ENCODE results near the gene SPTLC1. TPM values are rescaled to one million over a fixed set of nuclear protein-coding genes. Genes with fewer than 3 reads are reported as not detected.

Gene SPTLC1
- total RNA-seq, 2 donors from 2014 or later, result 77.2 to 83.8 TPM

- peaks cover 8% of the 10 kb centered on the region for H3K36me3 ChIP-seq
- DNase-seq, result no peak
- H3K9ac ChIP-seq (ENCODE audit: low read depth in 2 of 2, low read length in 2 of 2), result no peak overlapping the region
- TF ChIP-seq CTCF (IDR thresholded peaks at IDR 0.05), result no peak
- no peaks in the 10 kb centered on the region for H3K4me1 ChIP-seq
- no peaks in the 10 kb centered on the region for H3K27me3 ChIP-seq
- intact Hi-C loops (cut with DNase I), result no loop called here
- H3K9me3 ChIP-seq, result no peaks in the 10 kb centered on the region
- no peak overlapping the region for H3K4me3 ChIP-seq
- H3K27ac ChIP-seq, result no peak overlapping the region
Measured at GRCh38 chr9:92047500-92047899, 67.7 kb downstream of the SPTLC1 start.

- Histone ChIP-seq H3K4me3 (no peak overlapping the region), H3K4me1 (no peaks in the 10 kb centered on the region), H3K9ac (ENCODE audit: low read depth in 2 of 2, low read length in 2 of 2) (no peak overlapping the region), H3K27ac (no peak overlapping the region), H3K9me3 (no peaks in the 10 kb centered on the region), H3K36me3 (peaks cover 8% of the 10 kb centered on the region), H3K27me3 (no peaks in the 10 kb centered on the region)
- intact Hi-C loops (cut with DNase I), result no loop called here
- DNase-seq, result no peak
- no peak for TF ChIP-seq CTCF (IDR thresholded peaks at IDR 0.05)
Measured at GRCh38 chr9:92046676-92047075, 68.5 kb downstream of the SPTLC1 start.

- Histone ChIP-seq H3K4me3 (no peak overlapping the region), H3K36me3 (peaks cover 8% of the 10 kb centered on the region), H3K9ac (ENCODE audit: low read depth in 2 of 2, low read length in 2 of 2) (no peak overlapping the region), H3K9me3 (no peaks in the 10 kb centered on the region), H3K4me1 (no peaks in the 10 kb centered on the region), H3K27ac (no peak overlapping the region), H3K27me3 (no peaks in the 10 kb centered on the region)
- TF ChIP-seq CTCF (IDR thresholded peaks at IDR 0.05), result no peak
- intact Hi-C loops (cut with DNase I), result no loop called here
- no peak for DNase-seq
Measured at GRCh38 chr9:92044936-92045335, 70.3 kb downstream of the SPTLC1 start.

GRCh38 chr9:92043002-92043401, 72.2 kb downstream of the SPTLC1 start:
- Histone ChIP-seq H3K36me3 (peaks cover 8% of the 10 kb centered on the region), H3K27ac (no peak overlapping the region), H3K9me3 (no peaks in the 10 kb centered on the region), H3K27me3 (no peaks in the 10 kb centered on the region), H3K9ac (ENCODE audit: low read depth in 2 of 2, low read length in 2 of 2) (no peak overlapping the region), H3K4me3 (no peak overlapping the region), H3K4me1 (no peaks in the 10 kb centered on the region)
- intact Hi-C loops (cut with DNase I), result no loop called here
- TF ChIP-seq CTCF (IDR thresholded peaks at IDR 0.05), result no peak
- DNase-seq, result no peak

- Histone ChIP-seq H3K9me3 (no peaks in the 10 kb centered on the region), H3K9ac (ENCODE audit: low read depth in 2 of 2, low read length in 2 of 2) (no peak overlapping the region), H3K4me1 (no peaks in the 10 kb centered on the region), H3K27ac (no peak overlapping the region), H3K36me3 (peaks cover 8% of the 10 kb centered on the region), H3K27me3 (no peaks in the 10 kb centered on the region), H3K4me3 (no peak overlapping the region)
- intact Hi-C loops (cut with DNase I), result no loop called here
- DNase-seq, result no peak
- TF ChIP-seq CTCF (IDR thresholded peaks at IDR 0.05), result no peak
Measured at GRCh38 chr9:92042260-92042659, 73.0 kb downstream of the SPTLC1 start.

- Histone ChIP-seq H3K27ac (peak overlapping the region; percentile 63), H3K36me3 (no peaks in the 10 kb centered on the region), H3K27me3 (no peaks in the 10 kb centered on the region), H3K4me1 (no peaks in the 10 kb centered on the region), H3K4me3 (no peak overlapping the region), H3K9me3 (no peaks in the 10 kb centered on the region), H3K9ac (ENCODE audit: low read depth in 2 of 2, low read length in 2 of 2) (no peak overlapping the region)
- no peak for DNase-seq
- TF ChIP-seq CTCF (IDR thresholded peaks at IDR 0.05), result no peak
- intact Hi-C loops (cut with DNase I), result no loop called here
Measured at GRCh38 chr9:92036756-92037155, 78.5 kb downstream of the SPTLC1 start.
